Measurements from ENCODE around the gene CELSR3. TPM values are rescaled to one million over a fixed set of nuclear protein-coding genes. Genes with fewer than 3 reads are reported as not detected.

Gene CELSR3
- polyA plus RNA-seq, 2 of the 4 experiments (the other 2 are of a cell fraction): 2.2 to 4.8 TPM

DNA sequence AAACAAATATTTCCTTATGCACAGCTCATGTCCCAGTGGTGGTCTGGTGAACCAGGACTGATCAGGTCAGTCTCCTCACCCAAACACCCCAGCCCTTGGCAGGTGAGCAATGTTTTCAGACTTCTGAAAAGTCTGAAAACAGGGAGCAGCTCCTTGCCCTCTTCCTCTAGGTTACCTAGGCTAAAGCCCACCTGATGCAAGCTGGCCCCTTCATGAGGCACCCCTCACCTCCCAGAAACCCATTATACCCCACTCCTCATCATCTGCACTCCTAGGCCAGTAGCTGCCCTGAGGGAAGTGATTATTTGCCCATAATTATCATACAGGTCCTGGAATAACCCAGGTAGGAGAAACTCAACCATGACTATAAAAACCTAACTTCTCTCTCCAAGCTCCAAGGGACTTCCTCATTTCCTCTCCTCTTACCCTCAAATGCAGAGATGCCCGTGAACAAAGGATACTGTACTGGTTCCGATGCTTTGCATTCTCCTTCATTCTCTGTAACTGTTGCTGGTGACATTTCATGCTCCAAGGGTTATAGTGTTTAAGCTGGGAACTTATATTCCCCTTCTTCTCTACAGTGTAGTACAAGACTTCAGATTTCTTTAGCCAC, 28.3 kb upstream of the CELSR3 start:
- DNase-seq (ENCODE audit: low read depth in 1 of 2, low spot score in 1 of 2) (no peak), ATAC-seq (no peak), FAIRE-seq (no peak)
- H3K4me1 ChIP-seq: peaks cover 20% of the 10 kb centered on the region
- TF ChIP-seq JUN (IDR thresholded peaks at IDR 0.05): no peak
- TF ChIP-seq ZNF302 (CRISPR knock-in tag; IDR thresholded peaks at IDR 0.05): no peak
- TF ChIP-seq, protein P1, sequence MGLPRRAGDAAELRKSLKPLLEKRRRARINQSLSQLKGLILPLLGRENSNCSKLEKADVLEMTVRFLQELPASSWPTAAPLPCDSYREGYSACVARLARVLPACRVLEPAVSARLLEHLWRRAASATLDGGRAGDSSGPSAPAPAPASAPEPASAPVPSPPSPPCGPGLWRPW (IDR thresholded peaks at IDR 0.05): no peak
- TF ChIP-seq ESRRA (IDR thresholded peaks at IDR 0.05; ENCODE audit: borderline replicate concordance, low read length): no peak
- TF ChIP-seq HOXB5 (CRISPR knock-in tag; IDR thresholded peaks at IDR 0.05): no peak
- no peak for TF ChIP-seq NR3C1 (IDR thresholded peaks at IDR 0.05)
- no peak for TF ChIP-seq SMC3 (IDR thresholded peaks at IDR 0.05)
- TF ChIP-seq POLR2AphosphoS2 (conservative IDR thresholded peaks at IDR 0.05; ENCODE audit: low read length): no peak
- TF ChIP-seq FOXS1 (CRISPR knock-in tag; IDR thresholded peaks at IDR 0.05): no peak
- TF ChIP-seq, protein P2, sequence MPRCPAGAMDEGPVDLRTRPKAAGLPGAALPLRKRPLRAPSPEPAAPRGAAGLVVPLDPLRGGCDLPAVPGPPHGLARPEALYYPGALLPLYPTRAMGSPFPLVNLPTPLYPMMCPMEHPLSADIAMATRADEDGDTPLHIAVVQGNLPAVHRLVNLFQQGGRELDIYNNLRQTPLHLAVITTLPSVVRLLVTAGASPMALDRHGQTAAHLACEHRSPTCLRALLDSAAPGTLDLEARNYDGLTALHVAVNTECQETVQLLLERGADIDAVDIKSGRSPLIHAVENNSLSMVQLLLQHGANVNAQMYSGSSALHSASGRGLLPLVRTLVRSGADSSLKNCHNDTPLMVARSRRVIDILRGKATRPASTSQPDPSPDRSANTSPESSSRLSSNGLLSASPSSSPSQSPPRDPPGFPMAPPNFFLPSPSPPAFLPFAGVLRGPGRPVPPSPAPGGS (IDR thresholded peaks at IDR 0.05): no peak
- no peak for TF ChIP-seq TP53 (CRISPR knock-in tag; IDR thresholded peaks at IDR 0.05)
- TF ChIP-seq HOXA7 (CRISPR knock-in tag; IDR thresholded peaks at IDR 0.05): no peak
- POLR2A ChIA-PET: no interaction called here
- no peaks in the 10 kb centered on the region for H3K9me3 ChIP-seq
- CTCF ChIA-PET: interaction anchor here (2.7 kb wide), 1 partner anchor 49 kb away, joined by 6 read pairs; no protein-coding TSS in a partner anchor
- no peak overlapping the region for H3K27ac ChIP-seq
- H3K4me3 ChIP-seq: no peak overlapping the region
- 89% methylated on average over 2 of the region's 2 CpGs for WGBS (ENCODE audit: missing lambda C conversion rate)
- no peak overlapping the region for H3K4me2 ChIP-seq

DNA sequence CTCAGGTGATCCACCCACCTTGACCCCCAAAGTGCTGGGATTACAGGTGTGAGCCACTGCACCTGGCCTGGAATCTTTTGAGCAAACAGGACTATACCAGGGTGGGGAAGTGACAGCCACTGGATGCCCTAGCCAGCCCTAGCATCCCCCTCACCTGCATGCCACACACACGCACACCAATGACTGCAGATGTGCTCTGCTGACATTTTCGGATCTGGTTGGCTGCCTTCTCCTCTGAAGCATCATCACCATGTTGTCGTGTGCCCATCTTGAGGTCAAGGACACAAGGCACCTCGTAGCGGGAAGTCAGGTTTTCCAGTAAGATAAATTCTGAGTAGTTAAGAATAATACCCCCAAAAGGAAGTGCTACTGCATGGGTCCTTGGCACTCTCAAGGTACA, 26.7 kb upstream of the CELSR3 start:
- no peak overlapping the region for H3K4me2 ChIP-seq
- no peak for ATAC-seq
- WGBS (ENCODE audit: missing lambda C conversion rate): 89% methylated on average over 5 of the region's 5 CpGs
- no peak for DNase-seq (ENCODE audit: low read depth in 1 of 2, low spot score in 1 of 2)
- no peak for FAIRE-seq
- no peaks in the 10 kb centered on the region for H3K9me3 ChIP-seq
- TF ChIP-seq, protein P3, sequence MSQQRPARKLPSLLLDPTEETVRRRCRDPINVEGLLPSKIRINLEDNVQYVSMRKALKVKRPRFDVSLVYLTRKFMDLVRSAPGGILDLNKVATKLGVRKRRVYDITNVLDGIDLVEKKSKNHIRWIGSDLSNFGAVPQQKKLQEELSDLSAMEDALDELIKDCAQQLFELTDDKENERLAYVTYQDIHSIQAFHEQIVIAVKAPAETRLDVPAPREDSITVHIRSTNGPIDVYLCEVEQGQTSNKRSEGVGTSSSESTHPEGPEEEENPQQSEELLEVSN (IDR thresholded peaks at IDR 0.05; ENCODE audit: borderline replicate concordance, low read depth): no peak
- TF ChIP-seq, protein P4, sequence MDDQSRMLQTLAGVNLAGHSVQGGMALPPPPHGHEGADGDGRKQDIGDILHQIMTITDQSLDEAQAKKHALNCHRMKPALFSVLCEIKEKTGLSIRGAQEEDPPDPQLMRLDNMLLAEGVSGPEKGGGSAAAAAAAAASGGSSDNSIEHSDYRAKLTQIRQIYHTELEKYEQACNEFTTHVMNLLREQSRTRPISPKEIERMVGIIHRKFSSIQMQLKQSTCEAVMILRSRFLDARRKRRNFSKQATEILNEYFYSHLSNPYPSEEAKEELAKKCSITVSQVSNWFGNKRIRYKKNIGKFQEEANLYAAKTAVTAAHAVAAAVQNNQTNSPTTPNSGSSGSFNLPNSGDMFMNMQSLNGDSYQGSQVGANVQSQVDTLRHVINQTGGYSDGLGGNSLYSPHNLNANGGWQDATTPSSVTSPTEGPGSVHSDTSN (IDR thresholded peaks at IDR 0.05): no peak
- TF ChIP-seq EHMT2 (IDR thresholded peaks at IDR 0.05; ENCODE audit: low read depth) (no peak), EHF (CRISPR knock-in tag; IDR thresholded peaks at IDR 0.05) (no peak), FOSL2 (IDR thresholded peaks at IDR 0.05) (no peak), FOSL2 (CRISPR knock-in tag; IDR thresholded peaks at IDR 0.05) (no peak), NPAS2 (CRISPR knock-in tag; IDR thresholded peaks at IDR 0.05; ENCODE audit: borderline replicate concordance) (no peak), NR3C1 (IDR thresholded peaks at IDR 0.05) (no peak)
- TF ChIP-seq, protein P5, sequence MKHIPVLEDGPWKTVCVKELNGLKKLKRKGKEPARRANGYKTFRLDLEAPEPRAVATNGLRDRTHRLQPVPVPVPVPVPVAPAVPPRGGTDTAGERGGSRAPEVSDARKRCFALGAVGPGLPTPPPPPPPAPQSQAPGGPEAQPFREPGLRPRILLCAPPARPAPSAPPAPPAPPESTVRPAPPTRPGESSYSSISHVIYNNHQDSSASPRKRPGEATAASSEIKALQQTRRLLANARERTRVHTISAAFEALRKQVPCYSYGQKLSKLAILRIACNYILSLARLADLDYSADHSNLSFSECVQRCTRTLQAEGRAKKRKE (CRISPR knock-in tag; IDR thresholded peaks at IDR 0.05; ENCODE audit: low read depth): no peak
- no peak overlapping the region for H3K27ac ChIP-seq
- POLR2A ChIA-PET: no interaction called here
- CTCF ChIA-PET: no interaction called here
- H3K4me1 ChIP-seq: peaks cover 10% of the 10 kb centered on the region
- no peak overlapping the region for H3K4me3 ChIP-seq

DNA sequence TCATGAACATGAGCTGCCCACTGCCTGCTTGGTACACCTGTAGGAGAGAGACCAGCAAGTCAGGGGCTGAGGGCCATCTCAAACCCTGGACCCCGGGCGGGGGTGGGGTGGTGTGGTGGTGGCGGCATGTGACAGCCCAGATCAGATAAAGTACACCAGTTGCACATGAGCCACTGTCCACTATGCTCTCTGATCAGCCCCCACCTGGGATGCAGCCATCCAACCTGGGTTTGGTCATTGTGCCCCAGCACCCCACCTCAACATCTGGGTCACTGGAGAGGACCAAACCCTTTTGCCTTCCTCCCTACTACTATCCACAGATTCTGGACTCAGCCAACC, 26.0 kb upstream of the CELSR3 start:
- POLR2A ChIA-PET: no interaction called here
- no peak overlapping the region for H3K4me3 ChIP-seq
- ATAC-seq: no peak
- peaks cover 15% of the 10 kb centered on the region for H3K4me1 ChIP-seq
- CTCF ChIA-PET: interaction anchor here (0.9 to 1.7 kb wide), 2 partner anchors 10 to 51 kb away, joined by 3 to 5 read pairs; no protein-coding TSS in a partner anchor
- H3K9me3 ChIP-seq: no peaks in the 10 kb centered on the region
- DNase-seq (ENCODE audit: low read depth in 1 of 2, low spot score in 1 of 2): no peak
- no peak overlapping the region for H3K4me2 ChIP-seq
- FAIRE-seq: no peak
- WGBS (ENCODE audit: missing lambda C conversion rate): 100% methylated on average over 1 of the region's 3 CpGs
- TF ChIP-seq SMC3 (IDR thresholded peaks at IDR 0.05) (no peak), SREBF2 (IDR thresholded peaks at IDR 0.05) (no peak)
- TF ChIP-seq, protein P6, sequence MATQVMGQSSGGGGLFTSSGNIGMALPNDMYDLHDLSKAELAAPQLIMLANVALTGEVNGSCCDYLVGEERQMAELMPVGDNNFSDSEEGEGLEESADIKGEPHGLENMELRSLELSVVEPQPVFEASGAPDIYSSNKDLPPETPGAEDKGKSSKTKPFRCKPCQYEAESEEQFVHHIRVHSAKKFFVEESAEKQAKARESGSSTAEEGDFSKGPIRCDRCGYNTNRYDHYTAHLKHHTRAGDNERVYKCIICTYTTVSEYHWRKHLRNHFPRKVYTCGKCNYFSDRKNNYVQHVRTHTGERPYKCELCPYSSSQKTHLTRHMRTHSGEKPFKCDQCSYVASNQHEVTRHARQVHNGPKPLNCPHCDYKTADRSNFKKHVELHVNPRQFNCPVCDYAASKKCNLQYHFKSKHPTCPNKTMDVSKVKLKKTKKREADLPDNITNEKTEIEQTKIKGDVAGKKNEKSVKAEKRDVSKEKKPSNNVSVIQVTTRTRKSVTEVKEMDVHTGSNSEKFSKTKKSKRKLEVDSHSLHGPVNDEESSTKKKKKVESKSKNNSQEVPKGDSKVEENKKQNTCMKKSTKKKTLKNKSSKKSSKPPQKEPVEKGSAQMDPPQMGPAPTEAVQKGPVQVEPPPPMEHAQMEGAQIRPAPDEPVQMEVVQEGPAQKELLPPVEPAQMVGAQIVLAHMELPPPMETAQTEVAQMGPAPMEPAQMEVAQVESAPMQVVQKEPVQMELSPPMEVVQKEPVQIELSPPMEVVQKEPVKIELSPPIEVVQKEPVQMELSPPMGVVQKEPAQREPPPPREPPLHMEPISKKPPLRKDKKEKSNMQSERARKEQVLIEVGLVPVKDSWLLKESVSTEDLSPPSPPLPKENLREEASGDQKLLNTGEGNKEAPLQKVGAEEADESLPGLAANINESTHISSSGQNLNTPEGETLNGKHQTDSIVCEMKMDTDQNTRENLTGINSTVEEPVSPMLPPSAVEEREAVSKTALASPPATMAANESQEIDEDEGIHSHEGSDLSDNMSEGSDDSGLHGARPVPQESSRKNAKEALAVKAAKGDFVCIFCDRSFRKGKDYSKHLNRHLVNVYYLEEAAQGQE (IDR thresholded peaks at IDR 0.05): no peak
- TF ChIP-seq, protein P2 (IDR thresholded peaks at IDR 0.05): no peak
- H3K27ac ChIP-seq: no peak overlapping the region

All from A549 (cell line).